Ramos (cell line): Measurements from ENCODE around the gene MICA.
"Not testable (repeated sequence)": the region's sequence is repeated elsewhere in the genome, so short reads cannot be mapped to it uniquely, and the experiment has no call there.

Experiments used
- in situ Hi-C: fragments of 300-500 bp; cut with MboI; formaldehyde crosslinking; loops from one replicate; pipeline ENCODE4 v1.14.3; 2022; ENCODE audit warnings: low sequenced_read_pairs; ENCODE audit not compliant: unreplicated experiment

The MICA gene

DNA sequence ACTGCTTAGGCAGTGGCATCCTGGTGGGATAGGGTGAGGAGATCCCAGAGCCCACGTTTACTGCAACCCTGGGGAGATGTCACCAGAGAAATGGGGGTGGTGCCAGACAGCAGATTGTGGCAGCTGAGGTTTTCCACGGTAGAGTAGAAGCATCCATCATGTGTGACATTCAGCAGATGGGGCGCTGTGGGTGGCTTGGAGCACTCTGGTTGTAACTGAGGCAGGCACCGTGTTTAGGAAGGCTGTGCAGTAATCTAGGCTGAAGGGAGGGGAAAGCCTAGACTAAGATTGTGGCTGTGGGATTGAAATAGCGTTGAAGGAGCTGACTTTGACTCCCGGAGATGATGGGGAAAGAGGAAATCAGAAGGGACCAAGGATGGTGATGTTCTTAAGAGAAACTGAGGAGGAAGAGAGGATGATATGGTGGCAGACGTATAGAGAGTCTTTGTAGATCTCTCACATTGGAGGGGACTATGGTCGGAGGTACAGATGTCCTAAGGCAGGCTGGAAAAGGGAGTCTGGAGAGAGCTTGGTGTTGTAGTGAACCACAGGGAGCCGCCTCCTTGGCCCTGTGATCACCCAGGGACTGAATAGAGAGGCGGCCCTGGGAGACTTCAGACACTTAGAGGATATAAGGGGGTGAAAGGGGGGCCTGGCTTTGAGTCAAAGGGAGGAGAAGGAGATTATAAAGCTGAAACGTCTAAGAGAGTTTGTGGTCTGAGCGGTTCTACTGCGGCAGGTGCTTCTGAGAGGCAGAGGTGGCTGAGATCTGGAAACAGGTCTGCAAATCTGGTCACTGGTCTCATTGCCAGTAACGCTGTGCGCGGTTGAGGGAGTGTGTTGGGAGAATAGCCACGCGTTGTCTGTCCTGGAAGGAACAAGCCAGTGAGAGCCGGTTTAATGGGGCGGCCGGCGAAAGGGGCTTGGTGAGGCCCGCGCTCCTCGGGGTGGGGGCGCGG, 792 bp upstream of the MICA start:
- in situ Hi-C loops = loop anchor here (5.0 kb wide), 1 partner anchor 40 kb away; no protein-coding TSS in a partner anchor

DNA sequence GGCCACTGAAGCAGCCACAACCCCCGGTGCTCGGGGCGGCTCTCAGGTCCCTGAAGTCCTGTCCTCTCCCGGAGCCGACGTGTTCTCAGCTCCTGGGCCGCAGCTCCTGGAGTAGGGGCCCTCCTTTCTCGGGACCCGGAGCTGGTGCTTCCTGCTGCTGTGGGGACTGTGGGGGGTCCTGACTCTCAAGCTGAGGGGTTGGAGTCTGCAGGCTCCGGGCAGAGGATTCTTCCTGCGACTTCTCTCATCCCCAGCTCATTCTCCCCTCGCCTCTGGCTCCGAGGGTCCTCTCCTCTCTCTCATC, 618 bp downstream of the MICA start:
- in situ Hi-C loops = loop anchor here (5.0 kb wide), 1 partner anchor 38 kb away; no protein-coding TSS in a partner anchor

DNA sequence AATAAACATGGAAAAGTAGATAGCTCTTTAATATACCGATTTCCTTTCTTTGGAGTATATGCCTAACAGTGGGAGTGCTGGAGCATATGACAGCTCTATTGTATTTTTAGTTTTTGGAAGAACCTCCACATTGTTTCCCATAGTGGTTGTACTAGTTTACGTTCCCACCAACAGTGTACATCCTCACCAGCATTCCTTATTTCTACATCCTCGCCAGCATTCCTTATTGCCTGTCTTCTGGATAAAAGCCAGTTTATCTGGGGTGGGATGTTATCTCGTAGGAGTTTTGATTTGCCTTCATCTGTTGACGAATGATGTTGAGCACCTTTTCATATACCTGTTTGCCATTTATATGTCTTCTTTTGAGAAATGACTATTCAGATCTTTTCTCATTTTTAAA, 2.6 kb downstream of the MICA start:
- in situ Hi-C loops = no loop called here

DNA sequence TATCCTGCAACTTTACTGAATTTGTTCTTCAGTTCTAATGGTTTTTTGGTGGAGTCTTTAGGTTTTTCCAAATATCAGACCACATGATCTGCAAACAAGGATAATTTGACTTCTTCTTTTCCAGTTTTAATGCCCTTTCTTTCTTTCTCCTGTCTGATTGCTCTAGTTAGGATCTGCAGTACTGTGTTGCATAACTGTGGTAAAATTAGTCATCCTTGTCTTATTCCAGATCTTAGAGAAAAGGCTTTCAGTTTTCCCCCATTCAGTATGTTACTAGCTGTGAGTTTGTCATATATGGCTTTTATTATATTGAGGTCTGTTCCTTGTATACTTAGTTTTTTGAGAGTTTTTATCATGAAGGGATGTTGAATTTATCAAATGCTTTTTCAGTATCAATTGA, 4.3 kb downstream of the MICA start:
- in situ Hi-C loops = no loop called here

DNA sequence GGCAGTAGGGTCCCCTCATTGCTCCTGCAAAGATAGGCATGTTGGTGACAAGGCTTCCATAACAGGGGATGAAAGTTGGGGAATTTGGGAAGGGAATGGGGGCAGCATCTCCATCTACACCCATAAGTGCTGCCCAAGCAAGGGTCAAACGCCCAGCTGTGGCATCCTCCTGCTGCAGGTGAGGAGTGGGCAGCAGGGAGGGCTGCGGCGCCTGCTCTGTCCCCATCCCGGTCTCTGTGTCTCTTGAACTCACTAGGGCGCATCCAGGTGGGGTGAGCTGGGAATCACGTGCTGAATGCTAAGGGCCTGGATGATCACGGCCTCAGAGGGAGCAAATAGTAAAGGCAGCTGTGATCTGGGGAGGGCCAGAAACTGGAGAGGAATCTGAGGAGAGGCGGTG, 9.1 kb downstream of the MICA start:
- in situ Hi-C loops = no loop called here

DNA sequence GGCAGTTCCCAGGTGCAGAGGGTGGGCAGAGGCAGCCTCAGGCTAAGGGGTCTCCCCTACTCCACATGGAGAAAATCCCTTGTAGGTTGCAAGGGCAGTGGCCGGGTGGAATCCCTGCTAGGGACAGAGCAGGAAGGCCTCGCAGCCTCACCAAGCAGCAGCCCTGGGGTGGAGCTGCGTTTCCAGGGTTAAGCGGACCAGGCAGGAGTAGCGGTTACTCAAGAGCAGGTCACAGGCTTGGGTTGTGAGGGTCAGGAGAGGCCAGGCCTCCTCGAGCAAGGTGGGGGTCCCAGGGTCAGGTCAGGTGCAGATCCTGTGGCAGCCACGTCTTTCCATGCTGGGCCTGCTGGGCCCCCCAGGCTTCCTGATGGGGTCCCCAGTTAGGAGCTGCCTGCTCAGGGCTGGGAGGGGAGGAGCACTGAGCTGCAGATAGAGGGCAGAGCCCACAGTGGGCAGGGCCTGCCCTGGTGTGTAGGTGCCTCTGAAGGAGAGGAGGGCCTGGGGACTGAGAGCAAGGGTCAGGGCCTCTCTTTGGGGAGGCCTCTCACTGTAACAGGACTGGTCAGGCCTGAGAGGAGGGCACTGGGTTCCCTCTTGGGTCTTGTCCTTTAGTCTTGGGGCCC, 10.9 kb downstream of the MICA start:
- in situ Hi-C loops = not testable (repeated sequence)

DNA sequence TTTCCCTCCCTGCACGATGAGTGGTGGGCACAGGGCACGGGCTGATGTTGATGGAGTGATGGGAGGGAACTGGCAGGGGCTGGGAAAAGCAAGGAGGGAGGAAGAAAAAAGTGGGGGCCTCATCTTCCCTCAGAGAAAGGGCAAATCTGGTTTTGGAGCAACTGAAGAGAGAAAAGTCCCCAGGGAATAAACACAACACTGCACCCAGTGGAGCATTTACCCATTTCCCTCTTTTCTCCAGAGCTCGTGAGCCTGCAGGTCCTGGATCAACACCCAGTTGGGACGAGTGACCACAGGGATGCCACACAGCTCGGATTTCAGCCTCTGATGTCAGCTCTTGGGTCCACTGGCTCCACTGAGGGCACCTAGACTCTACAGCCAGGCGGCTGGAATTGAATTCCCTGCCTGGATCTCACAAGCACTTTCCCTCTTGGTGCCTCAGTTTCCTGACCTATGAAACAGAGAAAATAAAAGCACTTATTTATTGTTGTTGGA, 11.4 kb downstream of the MICA start:
- in situ Hi-C loops = no loop called here

DNA sequence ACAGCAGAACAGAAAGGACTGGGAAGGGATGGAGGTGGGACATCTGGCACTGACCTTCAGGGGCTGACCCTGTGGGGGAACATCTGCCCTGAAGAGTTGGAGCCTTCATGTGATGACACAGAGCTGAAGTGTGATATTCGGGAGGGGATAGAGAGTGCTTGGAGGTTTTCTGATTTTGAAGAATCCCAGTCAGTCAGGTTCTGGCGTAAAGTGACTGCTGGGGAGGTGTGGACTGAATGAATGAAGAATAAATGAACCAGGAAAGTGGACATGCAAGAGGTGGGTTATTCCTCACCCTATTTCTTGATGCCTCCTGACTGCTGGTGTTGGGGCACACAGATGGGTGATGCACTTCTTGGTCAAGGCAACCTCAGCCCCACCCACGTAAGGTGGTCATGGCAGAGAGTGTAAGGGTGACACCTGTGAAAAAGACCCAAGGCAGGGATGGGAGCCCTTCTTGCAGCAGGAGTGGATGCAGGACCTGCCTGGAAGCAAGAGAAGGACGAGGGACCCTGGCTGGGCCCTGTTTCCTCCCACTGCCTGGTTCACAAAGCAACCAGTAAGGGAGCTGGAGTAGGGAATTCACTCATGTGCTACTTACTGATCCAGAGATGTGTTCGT, 13.1 kb downstream of the MICA start:
- in situ Hi-C loops = no loop called here

DNA sequence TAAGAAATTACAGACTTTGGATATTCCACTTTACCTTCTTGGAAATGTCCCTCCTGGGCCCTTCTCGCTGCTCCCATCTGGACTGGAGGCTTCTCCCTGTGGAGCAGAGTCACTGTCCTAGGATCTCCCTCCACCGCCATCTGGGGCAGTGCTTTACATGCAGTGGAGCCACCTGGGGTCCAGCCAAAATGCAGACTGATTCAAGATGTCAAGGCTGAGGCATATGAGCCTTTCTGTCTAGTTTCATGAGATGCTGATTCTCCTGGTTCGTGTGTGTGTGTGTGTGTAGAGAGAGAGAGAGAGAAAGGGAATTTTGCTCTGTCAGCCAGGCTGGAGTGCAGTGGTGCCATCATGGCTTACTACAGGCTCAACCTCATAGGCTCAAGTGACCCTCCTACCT, 14.9 kb downstream of the MICA start:
- in situ Hi-C loops = no loop called here

DNA sequence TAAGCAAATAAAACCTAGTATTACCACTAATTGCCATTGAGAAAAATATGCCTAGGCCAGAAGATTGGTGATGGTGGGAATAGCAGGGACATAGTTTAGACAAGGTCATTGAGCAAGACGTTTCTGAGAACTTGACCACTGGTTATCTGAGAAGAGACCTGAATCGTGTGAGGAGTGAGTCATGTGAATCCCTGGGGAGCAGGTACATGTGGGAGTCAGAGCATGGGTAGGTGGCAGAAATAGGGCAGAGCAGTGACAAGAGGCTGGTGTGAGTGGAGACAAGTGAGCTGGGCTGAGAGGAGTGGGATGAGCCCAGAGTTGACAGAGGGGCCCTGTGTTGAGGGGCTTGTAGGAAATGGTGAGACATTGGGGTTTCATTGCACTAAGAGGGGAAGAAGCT, 16.4 kb downstream of the MICA start:
- in situ Hi-C loops = no loop called here

DNA sequence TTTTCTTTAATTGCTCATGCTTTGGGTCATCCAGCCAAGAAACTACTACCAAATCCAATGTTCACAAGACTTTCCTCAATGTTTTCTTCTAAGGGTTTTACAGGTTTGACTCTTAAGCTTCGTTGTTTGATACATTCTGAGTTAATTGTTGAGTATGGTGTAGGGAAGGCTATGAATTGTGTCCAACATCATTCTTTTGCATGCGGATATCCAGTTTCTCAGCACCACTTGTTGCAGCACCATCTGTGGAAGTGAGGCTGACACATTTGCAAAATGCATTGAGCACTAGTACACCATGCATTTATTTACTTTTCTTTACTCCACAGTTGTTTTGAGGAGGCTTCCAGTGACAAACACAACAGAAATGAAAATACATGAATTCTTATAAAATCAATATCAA, 17.2 kb downstream of the MICA start:
- in situ Hi-C loops = no loop called here

DNA sequence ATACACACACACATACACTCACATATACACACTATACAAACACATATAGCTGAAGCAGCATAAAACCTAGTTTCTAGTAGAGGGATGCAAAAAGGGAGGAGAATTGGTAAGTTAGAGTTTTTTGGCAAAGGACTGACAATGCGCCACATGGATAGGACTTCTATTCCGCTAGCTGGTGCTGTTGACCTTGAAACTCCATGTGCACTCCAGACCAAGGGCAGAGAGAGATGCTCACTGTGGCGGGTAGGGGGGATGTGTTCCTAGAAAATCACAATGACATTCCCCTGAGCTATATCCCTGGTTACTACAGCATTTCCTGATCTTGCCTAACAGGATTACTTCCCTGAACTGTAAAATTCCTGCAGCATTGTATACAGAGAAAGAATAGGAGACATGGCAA, 19.2 kb downstream of the MICA start:
- in situ Hi-C loops = no loop called here

DNA sequence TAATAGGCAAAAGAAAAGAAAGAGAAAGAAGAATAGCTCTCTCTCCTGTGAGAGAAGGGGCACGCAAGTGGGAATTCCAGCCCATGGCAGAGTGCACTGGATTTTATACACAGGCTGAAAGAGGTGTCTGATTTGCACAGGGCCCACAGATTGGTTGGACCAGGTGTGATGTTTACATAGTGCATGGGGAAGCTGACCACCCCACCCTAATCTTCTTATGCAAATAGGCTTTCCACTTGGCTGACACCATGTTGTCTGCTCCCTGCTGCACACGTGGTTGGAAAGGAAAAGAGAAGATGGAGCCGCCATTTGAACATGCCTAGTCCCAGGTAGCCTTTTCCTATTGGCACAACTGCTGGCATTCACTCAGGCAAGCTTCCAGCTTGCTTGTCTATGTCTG, 20.2 kb downstream of the MICA start:
- in situ Hi-C loops = no loop called here

DNA sequence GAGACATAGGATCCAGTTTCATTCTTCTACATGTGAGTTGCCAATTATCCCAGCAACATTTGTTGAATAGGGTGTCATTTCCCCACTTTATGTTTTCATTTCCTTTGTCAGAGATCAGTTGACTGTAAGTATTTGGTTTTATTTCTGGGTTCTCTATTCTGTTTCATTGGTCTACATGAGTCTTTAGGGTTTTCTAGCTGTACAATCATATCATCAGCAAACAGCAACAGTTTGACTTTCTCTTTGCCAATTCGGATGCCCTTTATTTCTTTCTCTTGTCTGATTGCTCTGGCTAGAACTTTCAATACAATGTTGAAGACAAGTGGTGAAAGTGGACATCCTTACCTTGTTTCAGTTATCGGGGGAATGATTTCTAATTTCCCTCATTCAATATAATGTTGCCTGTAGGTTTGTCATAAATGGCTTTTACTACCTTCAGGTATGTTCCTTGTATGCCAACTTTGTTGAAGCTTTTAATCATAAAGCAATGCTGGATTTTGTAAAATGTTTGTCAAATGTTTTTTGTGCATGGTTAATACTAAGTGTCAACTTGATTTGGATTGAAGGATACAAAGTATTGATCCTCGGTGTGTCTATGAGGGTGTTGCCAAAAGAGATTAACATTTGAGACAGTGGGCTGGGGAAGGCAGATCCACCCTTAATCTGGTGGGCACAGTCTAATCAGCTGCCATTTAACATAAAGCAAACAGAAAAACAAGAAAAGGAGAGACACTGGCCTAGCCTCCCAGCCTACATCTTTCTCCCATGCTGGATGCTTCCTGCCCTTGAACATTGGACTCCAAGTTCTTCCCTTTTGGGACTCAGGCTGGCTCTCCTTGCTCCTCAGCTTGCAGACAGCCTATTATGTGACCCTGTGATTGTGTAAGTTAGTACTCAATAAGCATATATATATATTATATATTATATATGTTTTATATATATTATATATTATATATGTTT, 23.3 kb downstream of the MICA start:
- in situ Hi-C loops = no loop called here

DNA sequence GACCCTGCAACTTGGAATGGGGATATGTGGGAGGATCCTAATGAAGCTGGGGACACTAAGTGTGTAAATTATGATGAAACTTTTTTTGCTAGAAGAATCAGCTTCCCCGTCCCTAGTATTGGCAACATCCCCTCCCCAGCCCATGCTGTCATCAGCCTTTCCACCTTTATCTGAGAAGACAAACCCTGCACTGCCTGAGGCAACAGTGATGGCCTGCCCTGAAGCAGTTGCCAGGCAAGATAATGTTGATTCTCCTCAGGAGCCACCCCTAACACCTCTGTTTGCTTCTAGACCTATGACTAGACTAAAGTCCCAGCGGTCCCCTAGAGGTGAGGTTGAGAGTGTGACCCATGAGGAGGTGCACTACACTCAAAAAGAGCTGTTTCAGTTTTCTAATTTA, 27.1 kb downstream of the MICA start:
- in situ Hi-C loops = no loop called here

DNA sequence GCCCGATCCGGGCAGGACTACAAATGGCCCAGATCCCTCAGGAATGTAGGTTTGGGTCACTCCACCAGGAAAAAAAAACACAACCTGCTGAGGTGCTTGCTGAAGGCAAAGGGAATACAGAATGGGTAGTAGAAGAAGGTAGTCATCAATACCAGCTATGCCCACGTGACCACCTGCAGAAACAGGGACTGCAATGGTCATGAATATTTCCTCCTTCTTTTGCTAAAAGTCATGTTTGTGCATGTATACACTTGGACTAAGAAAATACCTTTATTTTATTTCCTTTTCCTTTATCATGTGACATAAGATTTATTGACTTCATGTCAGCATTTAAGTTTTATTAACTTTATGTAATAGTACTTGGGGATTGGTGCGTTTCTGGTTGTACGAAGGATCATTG, 31.7 kb downstream of the MICA start:
- in situ Hi-C loops = not testable (repeated sequence)

DNA sequence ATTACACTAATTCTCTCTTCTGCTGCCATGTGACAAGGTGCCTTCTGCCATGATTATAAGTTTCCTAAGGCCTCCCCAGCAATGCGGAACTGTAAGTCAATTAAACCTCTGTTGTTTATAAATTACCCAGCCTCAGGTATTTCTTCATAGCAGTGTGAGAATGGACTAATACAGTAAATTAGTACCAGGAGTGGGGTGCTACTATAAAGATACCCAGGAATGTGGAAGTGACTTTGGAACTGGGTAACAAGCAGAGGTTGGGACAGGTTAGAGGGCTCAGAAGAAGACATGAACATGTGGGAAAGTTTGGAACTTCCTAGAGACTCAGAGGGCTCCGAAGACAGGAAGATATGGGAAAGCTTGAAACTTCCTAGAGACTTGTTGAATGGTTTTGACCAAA, 34.8 kb downstream of the MICA start:
- in situ Hi-C loops = no loop called here

DNA sequence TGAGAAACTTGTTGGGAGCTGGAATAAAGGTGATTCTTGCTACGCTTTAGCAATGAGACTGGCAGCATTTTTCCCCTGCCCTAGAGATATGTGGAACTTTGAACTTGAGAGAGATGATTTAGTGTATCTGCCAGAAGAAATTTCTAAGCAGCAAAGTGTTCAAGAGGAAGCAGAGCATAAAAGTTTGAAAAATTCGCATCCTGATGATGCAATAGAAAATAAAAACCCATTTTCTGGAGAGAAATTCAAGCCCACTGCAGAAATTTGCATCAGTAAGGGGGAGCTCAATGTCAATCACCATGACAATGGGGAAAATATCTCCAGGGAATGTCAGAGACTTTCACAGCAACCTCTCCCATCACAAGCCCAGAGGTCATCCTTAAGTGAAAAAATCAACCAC, 35.3 kb downstream of the MICA start:
- in situ Hi-C loops = no loop called here

DNA sequence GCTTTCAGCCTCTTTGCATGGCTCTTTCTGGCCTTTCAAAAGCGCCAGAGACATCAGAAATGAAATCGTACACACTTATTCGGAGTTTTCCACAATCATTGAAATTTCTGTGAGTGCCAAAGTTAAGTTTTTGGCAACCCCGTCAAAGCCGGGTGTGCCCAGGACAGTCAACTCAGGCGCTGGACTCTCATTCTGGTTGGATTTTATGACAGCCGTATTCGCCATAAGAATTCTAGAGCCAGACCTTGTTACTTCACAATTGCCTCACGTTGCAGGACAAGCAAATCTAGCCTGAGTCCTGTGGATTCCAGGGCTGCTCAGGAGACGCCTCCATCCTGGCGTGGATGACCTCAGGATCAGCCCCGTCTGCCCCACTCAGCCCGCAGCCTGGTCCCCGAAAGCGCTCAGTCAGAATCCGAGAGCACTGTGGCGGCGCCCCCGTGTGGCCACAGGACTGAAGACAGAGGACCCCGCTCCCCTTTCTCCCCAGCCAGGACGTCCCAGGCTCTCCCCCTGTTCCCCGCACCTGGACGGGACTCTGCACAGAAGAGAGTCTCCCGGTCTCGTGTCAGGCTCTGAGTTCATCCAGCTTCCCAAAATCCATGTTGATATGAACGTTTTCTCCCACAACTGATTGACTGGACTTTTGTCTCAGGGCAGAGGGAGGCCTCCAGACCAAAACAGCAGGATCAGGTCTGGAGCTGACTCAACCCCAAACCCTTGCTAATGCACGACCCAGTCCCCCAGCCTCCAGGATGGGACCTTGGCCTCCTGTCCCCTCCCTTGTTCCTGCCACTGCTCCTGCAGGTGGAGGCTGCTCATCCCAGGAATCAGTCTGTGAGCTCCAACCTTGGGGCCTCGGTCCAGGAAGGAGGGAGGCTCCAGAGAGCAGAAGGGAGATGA, 38.2 kb downstream of the MICA start:
- in situ Hi-C loops = loop anchor here (5.0 kb wide), 1 partner anchor 39 kb away; the partner anchor contains the start of gene MICA
